Mesothelial cell of epicardium (in vitro differentiated cells): Measurements from ENCODE around the gene SCYGR3. TPM values are rescaled to one million over a fixed set of nuclear protein-coding genes. Genes with fewer than 3 reads are reported as not detected.

Experiments used
- DNase-seq, 2 experiments: peaks; one replicate each; pipeline ENCODE4 v3.0.0; 2021; ENCODE audit warnings: low spot score in 2 of 2; ENCODE audit not compliant: unreplicated experiment in 2 of 2
- H3K27ac Mint-ChIP-seq: 2 replicates; pipeline ENCODE4 v1.8.0; 2021; ENCODE audit warnings: mixed read lengths
- H3K27me3 Mint-ChIP-seq: 2 replicates; pipeline ENCODE4 v1.8.0; 2021; ENCODE audit warnings: low read depth, mixed read lengths
- H3K36me3 Mint-ChIP-seq: 2 replicates; pipeline ENCODE4 v1.8.0; 2021; ENCODE audit warnings: mixed read lengths
- H3K4me1 Mint-ChIP-seq: 2 replicates; pipeline ENCODE4 v1.8.0; 2021; ENCODE audit warnings: mixed read lengths
- H3K4me3 Mint-ChIP-seq: 2 replicates; pipeline ENCODE4 v1.8.0; 2021; ENCODE audit warnings: mild to moderate bottlenecking, moderate library complexity, mixed read lengths
- H3K9me3 Mint-ChIP-seq: 2 replicates; pipeline ENCODE4 v1.8.0; 2021; ENCODE audit warnings: mixed read lengths
- total RNA-seq: library from RNA; stranded (reverse); gene quantifications from 3 replicates; pipeline ENCODE4 v1.2.1, GENCODE V29; 2021
- TF ChIP-seq, protein P1 (sequence below): fragments of 200-600 bp; sonication (generic); IDR thresholded peaks from one replicate; pipeline ENCODE4 v1.5.0; 2021; ENCODE audit warnings: antibody characterized with exemption; ENCODE audit not compliant: unreplicated experiment

The SCYGR3 gene, protein sequence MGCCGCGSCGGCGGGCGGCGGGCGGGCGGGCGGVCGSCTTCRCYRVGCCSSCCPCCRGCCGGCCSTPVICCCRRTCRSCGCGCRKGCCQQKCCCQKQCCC
- not detected in 3 replicates for total RNA-seq

- H3K27me3 Mint-ChIP-seq = peaks cover 6% of the 10 kb centered on the region
- TF ChIP-seq, protein P1, sequence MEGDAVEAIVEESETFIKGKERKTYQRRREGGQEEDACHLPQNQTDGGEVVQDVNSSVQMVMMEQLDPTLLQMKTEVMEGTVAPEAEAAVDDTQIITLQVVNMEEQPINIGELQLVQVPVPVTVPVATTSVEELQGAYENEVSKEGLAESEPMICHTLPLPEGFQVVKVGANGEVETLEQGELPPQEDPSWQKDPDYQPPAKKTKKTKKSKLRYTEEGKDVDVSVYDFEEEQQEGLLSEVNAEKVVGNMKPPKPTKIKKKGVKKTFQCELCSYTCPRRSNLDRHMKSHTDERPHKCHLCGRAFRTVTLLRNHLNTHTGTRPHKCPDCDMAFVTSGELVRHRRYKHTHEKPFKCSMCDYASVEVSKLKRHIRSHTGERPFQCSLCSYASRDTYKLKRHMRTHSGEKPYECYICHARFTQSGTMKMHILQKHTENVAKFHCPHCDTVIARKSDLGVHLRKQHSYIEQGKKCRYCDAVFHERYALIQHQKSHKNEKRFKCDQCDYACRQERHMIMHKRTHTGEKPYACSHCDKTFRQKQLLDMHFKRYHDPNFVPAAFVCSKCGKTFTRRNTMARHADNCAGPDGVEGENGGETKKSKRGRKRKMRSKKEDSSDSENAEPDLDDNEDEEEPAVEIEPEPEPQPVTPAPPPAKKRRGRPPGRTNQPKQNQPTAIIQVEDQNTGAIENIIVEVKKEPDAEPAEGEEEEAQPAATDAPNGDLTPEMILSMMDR = no peak
- H3K4me1 Mint-ChIP-seq = no peaks in the 10 kb centered on the region
- no peaks in the 10 kb centered on the region for H3K9me3 Mint-ChIP-seq
- no peak within 1 kb of the TSS for H3K4me3 Mint-ChIP-seq
- DNase-seq = no peak
- no peaks in the 10 kb centered on the region for H3K36me3 Mint-ChIP-seq
- H3K27ac Mint-ChIP-seq = no peak within 1 kb of the TSS
Observed at GRCh38 chr2:227614740-227615139, at the start of gene SCYGR3. TSS of gene SCYGR3 (minus strand) at chr2:227614840. CDS start at chr2:227614840, 0 bp downstream.

GRCh38 chr2:227661827-227662226 lies 47.2 kb upstream of the SCYGR3 start:
- Mint-ChIP-seq H3K4me1 (peaks cover 6% of the 10 kb centered on the region), H3K27ac (no peak overlapping the region), H3K4me3 (no peak overlapping the region), H3K27me3 (no peaks in the 10 kb centered on the region), H3K9me3 (no peaks in the 10 kb centered on the region), H3K36me3 (no peaks in the 10 kb centered on the region)
- no peak for DNase-seq
- TF ChIP-seq, protein P1 = no peak

- peaks cover 6% of the 10 kb centered on the region for H3K4me1 Mint-ChIP-seq
- H3K36me3 Mint-ChIP-seq = no peaks in the 10 kb centered on the region
- no peak for DNase-seq
- TF ChIP-seq, protein P1 = no peak
- no peaks in the 10 kb centered on the region for H3K27me3 Mint-ChIP-seq
- H3K9me3 Mint-ChIP-seq = no peaks in the 10 kb centered on the region
- no peak overlapping the region for H3K27ac Mint-ChIP-seq
- no peak overlapping the region for H3K4me3 Mint-ChIP-seq
Observed at GRCh38 chr2:227661025-227661649, 46.5 kb upstream of the SCYGR3 start.

- Mint-ChIP-seq H3K27me3 (no peaks in the 10 kb centered on the region), H3K4me3 (no peak overlapping the region), H3K27ac (no peak overlapping the region), H3K9me3 (no peaks in the 10 kb centered on the region), H3K36me3 (no peaks in the 10 kb centered on the region), H3K4me1 (peaks cover 13% of the 10 kb centered on the region)
- DNase-seq = no peak
- TF ChIP-seq, protein P1 = no peak
Observed at GRCh38 chr2:227657199-227657845, 42.7 kb upstream of the SCYGR3 start.

- H3K27me3 Mint-ChIP-seq = no peaks in the 10 kb centered on the region
- TF ChIP-seq, protein P1 = no peak
- no peaks in the 10 kb centered on the region for H3K9me3 Mint-ChIP-seq
- H3K4me3 Mint-ChIP-seq = no peak overlapping the region
- H3K36me3 Mint-ChIP-seq = no peaks in the 10 kb centered on the region
- H3K4me1 Mint-ChIP-seq = peaks cover 11% of the 10 kb centered on the region
- no peak overlapping the region for H3K27ac Mint-ChIP-seq
- DNase-seq = no peak
Observed at GRCh38 chr2:227655454-227655853, 40.8 kb upstream of the SCYGR3 start.
